Activated T-cell treated with anti-CD3 and anti-CD28 coated beads for 24 hours (primary cell): ENCODE measurements around the gene POLD1.
A peak's percentile ranks its signal among the peaks of the same experiment; 100 is the strongest.

Source experiments
- DNase-seq: peaks from one replicate; pipeline ENCODE4 v3.0.0-alpha.2; 2020; ENCODE audit warnings: low read depth

The POLD1 gene

GRCh38 chr19:50418176-50419021 lies 34.3 kb downstream of the POLD1 start, which contains the start of gene SPIB:
Gene SPIB (plus strand): TSS chr19:50418938. CDS start chr19:50418963, 25 bp downstream.
- no peak for DNase-seq

- DNase-seq, result no peak
Observed at GRCh38 chr19:50419022-50419579, 35.0 kb downstream of the POLD1 start.

GRCh38 chr19:50419580-50420035 lies 35.5 kb downstream of the POLD1 start:
- DNase-seq, result no peak

GRCh38 chr19:50420127-50420526 lies 36.0 kb downstream of the POLD1 start:
- no peak for DNase-seq

GRCh38 chr19:50420808-50421207 lies 36.7 kb downstream of the POLD1 start:
- no peak for DNase-seq

GRCh38 chr19:50422397-50423278 lies 38.5 kb downstream of the POLD1 start:
- DNase-seq, result no peak

- DNase-seq, result no peak
Observed at GRCh38 chr19:50423279-50424113, 39.3 kb downstream of the POLD1 start.

- no peak for DNase-seq
Observed at GRCh38 chr19:50425581-50425980, 41.4 kb downstream of the POLD1 start.

GRCh38 chr19:50427318-50427925 lies 43.3 kb downstream of the POLD1 start:
- no peak for DNase-seq

GRCh38 chr19:50427997-50428425 lies 43.9 kb downstream of the POLD1 start:
- peak; percentile 21 for DNase-seq

- DNase-seq, result no peak
Observed at GRCh38 chr19:50428772-50429463, 44.8 kb downstream of the POLD1 start.

- DNase-seq, result no peak
Observed at GRCh38 chr19:50430888-50431342, 46.8 kb downstream of the POLD1 start.

- peak; percentile 83 for DNase-seq
Observed at GRCh38 chr19:50431343-50432220, 47.4 kb downstream of the POLD1 start.

- DNase-seq, result no peak
Observed at GRCh38 chr19:50432221-50433028, 48.3 kb downstream of the POLD1 start, which contains the start of gene MYBPC2. Gene MYBPC2 (plus strand): TSS chr19:50432892. CDS start chr19:50432954, 62 bp downstream.

GRCh38 chr19:50433201-50434180 lies 49.3 kb downstream of the POLD1 start:
- DNase-seq, result no peak

GRCh38 chr19:50434525-50434924 lies 50.4 kb downstream of the POLD1 start:
- DNase-seq, result no peak

- DNase-seq, result no peak
Observed at GRCh38 chr19:50435221-50435620, 51.1 kb downstream of the POLD1 start.
